ENCODE data around the gene FGF9.

DNA sequence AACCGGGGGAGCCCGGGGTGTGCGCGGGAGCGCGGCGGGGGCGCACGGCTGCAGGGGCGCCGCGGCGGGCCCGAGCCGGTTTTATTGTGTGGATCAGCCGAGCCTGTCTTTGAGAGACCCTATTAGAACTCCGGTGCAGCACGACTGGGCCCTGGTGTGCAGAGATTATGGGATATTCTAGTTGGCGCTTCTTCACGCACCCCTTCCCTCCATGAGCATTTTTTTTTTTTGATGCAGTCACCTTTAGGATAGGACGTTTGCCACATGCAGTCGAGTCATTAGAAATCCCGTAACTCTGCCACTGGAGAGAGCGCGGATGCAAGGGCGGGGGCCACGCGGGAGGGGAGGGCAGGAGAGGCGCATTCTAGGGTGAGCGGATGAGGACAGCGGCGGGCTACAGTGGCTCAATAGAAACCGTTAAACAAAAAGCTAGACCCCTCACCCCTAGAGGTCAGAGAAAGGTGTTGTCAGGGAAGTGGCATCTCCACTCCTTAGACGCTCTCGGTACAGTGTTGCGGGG is 3.7 kb downstream of the FGF9 start:
- TF ChIP-seq EZH2 (IDR thresholded peaks at IDR 0.05; ENCODE audit: insufficient read depth, poor library complexity, severe bottlenecking), result peak; percentile 63
- TF ChIP-seq EZH2phosphoT487 (IDR thresholded peaks at IDR 0.05; ENCODE audit: insufficient read depth, low read depth), result no peak

Measured in GM23248 (cell line).